OCI-LY1 (cell line): ENCODE measurements around the gene GFPT1.

Experiments used
- EZH2 ChIP-seq: fragments of 200-600 bp; sonication (generic), shearing (Covaris generic); IDR thresholded peaks from 2 replicates; pipeline ENCODE4 v1.8.0; 2017; ENCODE audit warnings: borderline replicate concordance, mixed run types, mild to moderate bottlenecking, antibody characterized with exemption, low read length, moderate library complexity, mixed read lengths
- TF ChIP-seq, protein P1 (sequence below): fragments of 200-600 bp; sonication (generic), shearing (Covaris generic); IDR thresholded peaks from 2 replicates; pipeline ENCODE4 v1.5.1; 2017; ENCODE audit warnings: mild to moderate bottlenecking, antibody characterized with exemption, low read length, moderate library complexity, mixed read lengths

GRCh38 chr2:69345434-69345833 is 41.6 kb downstream of the GFPT1 start:
- TF ChIP-seq, protein P1, sequence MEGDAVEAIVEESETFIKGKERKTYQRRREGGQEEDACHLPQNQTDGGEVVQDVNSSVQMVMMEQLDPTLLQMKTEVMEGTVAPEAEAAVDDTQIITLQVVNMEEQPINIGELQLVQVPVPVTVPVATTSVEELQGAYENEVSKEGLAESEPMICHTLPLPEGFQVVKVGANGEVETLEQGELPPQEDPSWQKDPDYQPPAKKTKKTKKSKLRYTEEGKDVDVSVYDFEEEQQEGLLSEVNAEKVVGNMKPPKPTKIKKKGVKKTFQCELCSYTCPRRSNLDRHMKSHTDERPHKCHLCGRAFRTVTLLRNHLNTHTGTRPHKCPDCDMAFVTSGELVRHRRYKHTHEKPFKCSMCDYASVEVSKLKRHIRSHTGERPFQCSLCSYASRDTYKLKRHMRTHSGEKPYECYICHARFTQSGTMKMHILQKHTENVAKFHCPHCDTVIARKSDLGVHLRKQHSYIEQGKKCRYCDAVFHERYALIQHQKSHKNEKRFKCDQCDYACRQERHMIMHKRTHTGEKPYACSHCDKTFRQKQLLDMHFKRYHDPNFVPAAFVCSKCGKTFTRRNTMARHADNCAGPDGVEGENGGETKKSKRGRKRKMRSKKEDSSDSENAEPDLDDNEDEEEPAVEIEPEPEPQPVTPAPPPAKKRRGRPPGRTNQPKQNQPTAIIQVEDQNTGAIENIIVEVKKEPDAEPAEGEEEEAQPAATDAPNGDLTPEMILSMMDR, result no peak
- TF ChIP-seq EZH2, result no peak
